ENCODE data around the gene SIK2. TPM values are rescaled to one million over a fixed set of nuclear protein-coding genes. Genes with fewer than 3 reads are reported as not detected.

SIK2 gene
- total and polyA plus RNA-seq, 2 experiments from 2014 or later, result 1.5 to 14.2 TPM

DNA sequence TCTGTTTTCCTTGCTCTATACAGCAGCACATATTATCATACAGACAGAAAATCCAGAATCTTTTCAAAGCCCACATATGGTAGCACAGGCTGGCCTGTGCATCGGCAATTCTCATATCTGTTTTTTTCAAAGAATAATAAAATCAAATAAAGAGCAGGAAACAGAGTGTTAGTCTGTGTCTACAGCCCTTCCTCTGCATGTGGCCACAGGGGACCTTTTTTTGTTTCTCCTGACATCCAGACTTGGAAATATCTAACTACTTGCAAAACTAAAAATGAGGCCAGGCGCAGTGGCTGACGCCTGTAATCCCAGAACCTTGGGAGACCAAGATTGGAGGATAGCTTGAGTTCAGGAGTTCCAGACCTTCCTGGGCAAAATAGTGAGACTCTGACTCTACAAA lies 41.4 kb upstream of the SIK2 start:
- no peaks in the 10 kb centered on the region for H3K9me3 ChIP-seq (ENCODE audit: low read depth)
- no peaks in the 10 kb centered on the region for H3K36me3 ChIP-seq
- H3K4me3 ChIP-seq, result no peak overlapping the region
- DNase-seq (ENCODE audit: low read depth in 1 of 2, low spot score in 1 of 2), result no peak
- H3K27me3 ChIP-seq, result peaks cover under 1% of the 10 kb centered on the region
- TF ChIP-seq, protein P1, sequence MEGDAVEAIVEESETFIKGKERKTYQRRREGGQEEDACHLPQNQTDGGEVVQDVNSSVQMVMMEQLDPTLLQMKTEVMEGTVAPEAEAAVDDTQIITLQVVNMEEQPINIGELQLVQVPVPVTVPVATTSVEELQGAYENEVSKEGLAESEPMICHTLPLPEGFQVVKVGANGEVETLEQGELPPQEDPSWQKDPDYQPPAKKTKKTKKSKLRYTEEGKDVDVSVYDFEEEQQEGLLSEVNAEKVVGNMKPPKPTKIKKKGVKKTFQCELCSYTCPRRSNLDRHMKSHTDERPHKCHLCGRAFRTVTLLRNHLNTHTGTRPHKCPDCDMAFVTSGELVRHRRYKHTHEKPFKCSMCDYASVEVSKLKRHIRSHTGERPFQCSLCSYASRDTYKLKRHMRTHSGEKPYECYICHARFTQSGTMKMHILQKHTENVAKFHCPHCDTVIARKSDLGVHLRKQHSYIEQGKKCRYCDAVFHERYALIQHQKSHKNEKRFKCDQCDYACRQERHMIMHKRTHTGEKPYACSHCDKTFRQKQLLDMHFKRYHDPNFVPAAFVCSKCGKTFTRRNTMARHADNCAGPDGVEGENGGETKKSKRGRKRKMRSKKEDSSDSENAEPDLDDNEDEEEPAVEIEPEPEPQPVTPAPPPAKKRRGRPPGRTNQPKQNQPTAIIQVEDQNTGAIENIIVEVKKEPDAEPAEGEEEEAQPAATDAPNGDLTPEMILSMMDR (IDR thresholded peaks at IDR 0.05; ENCODE audit: low read depth, low read length), result no peak
- H3K4me1 ChIP-seq (ENCODE audit: low read depth), result no peaks in the 10 kb centered on the region
- H3K27ac ChIP-seq, result no peak overlapping the region

DNA sequence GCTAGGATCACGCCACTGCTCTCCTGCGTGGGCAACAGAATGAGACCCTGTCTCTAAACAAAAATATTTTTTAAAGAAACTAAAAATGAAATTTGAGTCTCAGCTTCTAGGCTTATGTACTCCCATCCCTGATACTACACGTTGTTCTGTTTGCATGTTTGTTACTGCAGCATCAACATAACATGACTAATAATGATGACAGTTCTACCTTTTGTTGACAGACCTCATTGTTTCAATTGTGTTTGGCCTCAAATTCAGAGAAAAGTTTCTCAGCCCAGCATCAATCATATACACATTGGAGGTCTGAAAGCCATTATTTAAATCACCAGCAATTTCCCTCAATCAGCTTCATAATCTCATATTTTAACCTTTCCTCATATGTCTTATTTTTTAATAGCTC lies 40.9 kb upstream of the SIK2 start:
- Histone ChIP-seq H3K9me3 (ENCODE audit: low read depth) (no peaks in the 10 kb centered on the region), H3K27me3 (peaks cover 4% of the 10 kb centered on the region), H3K27ac (no peak overlapping the region), H3K36me3 (no peaks in the 10 kb centered on the region), H3K4me1 (ENCODE audit: low read depth) (no peaks in the 10 kb centered on the region), H3K4me3 (no peak overlapping the region)
- TF ChIP-seq, protein P1 (IDR thresholded peaks at IDR 0.05; ENCODE audit: low read depth, low read length), result no peak
- DNase-seq (ENCODE audit: low read depth in 1 of 2, low spot score in 1 of 2), result no peak

DNA sequence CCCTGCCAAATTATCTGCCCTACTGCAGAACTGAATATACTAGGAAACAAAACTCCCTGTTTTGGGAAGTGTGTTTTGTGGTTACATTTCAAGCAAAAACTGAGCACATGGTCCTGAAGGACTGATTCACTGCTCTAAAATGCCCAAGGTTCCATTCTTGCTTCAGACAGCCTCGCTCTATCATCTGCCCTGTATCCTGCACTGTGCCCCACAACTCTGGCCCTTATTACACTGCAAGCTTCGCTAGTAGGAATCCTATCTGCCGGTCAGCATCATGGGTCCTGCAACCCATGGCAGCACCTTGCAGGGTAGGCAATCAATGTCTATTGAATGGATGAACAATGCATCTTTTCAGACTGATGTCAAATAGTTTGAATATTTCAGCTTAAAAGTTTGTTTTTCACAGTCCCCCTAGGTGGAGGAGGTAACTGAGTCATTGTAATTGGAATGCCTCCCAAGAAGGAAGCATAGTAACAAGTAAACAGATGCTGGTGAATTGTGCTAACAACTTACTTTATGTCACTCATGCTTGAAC lies 40.4 kb upstream of the SIK2 start:
- TF ChIP-seq, protein P1 (IDR thresholded peaks at IDR 0.05; ENCODE audit: low read depth, low read length), result no peak
- Histone ChIP-seq H3K27ac (no peak overlapping the region), H3K4me3 (no peak overlapping the region), H3K36me3 (no peaks in the 10 kb centered on the region), H3K4me1 (ENCODE audit: low read depth) (no peaks in the 10 kb centered on the region), H3K27me3 (peaks cover 4% of the 10 kb centered on the region), H3K9me3 (ENCODE audit: low read depth) (no peaks in the 10 kb centered on the region)
- peak in 1 of 2 donors; percentile 66 for DNase-seq (ENCODE audit: low read depth in 1 of 2, low spot score in 1 of 2)

DNA sequence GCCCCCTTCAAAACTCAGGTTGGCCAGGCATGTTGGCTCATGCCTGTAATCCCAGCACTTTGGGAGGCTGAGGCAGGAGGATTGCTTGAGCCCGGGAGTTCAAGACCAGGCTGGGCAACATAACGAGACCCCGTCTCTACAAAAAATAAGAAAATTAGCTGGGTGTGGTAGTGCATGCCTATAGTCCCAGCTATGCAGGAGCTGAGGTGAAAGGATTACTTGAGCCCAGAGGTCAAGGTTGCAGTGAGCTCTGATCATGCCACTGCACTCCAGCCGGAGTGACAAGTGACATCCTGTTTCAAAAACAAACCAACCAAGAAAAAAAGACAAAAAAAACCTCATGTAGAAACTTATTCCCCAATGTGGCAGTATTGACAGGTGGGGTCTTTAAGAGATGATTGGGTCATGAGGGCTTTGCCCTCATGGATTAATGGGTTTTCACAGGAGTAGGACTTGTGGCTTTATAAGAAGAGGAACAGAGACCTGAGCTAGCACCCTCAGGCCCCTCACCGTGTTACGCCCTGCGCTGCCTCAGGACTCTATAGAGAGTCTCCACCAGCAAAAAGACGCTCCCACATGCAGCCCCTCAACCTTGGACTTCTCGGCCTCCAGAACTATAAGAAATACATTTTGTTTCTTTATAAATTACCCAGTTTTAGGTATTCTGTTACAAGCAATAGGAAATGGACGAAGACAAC lies 39.4 kb upstream of the SIK2 start:
- no peak overlapping the region for H3K4me3 ChIP-seq
- no peaks in the 10 kb centered on the region for H3K9me3 ChIP-seq (ENCODE audit: low read depth)
- H3K36me3 ChIP-seq, result no peaks in the 10 kb centered on the region
- peaks cover 4% of the 10 kb centered on the region for H3K27me3 ChIP-seq
- TF ChIP-seq, protein P1 (IDR thresholded peaks at IDR 0.05; ENCODE audit: low read depth, low read length), result no peak
- DNase-seq (ENCODE audit: low read depth in 1 of 2, low spot score in 1 of 2), result no peak
- H3K4me1 ChIP-seq (ENCODE audit: low read depth), result no peaks in the 10 kb centered on the region
- H3K27ac ChIP-seq, result no peak overlapping the region

DNA sequence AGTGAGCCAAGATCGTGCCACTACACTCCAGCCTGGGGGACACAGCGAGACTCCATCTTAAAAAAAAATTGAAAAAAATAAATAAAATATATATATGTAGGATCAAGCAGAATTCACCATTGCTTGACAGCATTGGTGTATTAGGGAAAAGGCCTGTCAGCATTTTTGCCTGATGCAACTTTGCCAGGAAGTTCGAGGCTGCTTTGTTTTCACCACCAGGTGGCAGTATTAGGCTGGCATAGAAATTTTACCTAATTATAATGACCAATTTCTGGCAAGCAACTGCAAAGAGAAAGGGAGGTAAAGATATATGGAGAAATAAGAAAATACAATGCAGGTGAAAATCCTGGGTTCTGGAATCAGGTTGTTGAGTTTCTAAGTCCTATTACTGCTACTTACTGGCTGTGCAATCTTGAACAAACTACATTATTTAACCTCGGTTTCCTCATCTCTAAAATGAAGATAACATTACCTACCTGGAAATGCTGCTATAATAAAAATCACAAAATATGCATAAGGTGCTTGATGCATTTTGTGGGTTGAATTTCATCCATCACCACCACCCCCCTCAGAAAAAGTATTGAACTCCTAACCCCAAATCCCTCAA lies 37.0 kb upstream of the SIK2 start:
- Histone ChIP-seq H3K4me3 (no peak overlapping the region), H3K27ac (no peak overlapping the region), H3K36me3 (no peaks in the 10 kb centered on the region), H3K4me1 (ENCODE audit: low read depth) (no peaks in the 10 kb centered on the region), H3K27me3 (peaks cover 4% of the 10 kb centered on the region), H3K9me3 (ENCODE audit: low read depth) (no peaks in the 10 kb centered on the region)
- TF ChIP-seq, protein P1 (IDR thresholded peaks at IDR 0.05; ENCODE audit: low read depth, low read length), result peak; percentile 79
- peak; percentile 70 to 84 for DNase-seq (ENCODE audit: low read depth in 1 of 2, low spot score in 1 of 2)
